ENCODE measurements around the gene CA10. TPM values are rescaled to one million over a fixed set of nuclear protein-coding genes. Genes with fewer than 3 reads are reported as not detected.

CA10 gene
- total RNA-seq, 1 experiment from 2014 or later, result not detected

DNA sequence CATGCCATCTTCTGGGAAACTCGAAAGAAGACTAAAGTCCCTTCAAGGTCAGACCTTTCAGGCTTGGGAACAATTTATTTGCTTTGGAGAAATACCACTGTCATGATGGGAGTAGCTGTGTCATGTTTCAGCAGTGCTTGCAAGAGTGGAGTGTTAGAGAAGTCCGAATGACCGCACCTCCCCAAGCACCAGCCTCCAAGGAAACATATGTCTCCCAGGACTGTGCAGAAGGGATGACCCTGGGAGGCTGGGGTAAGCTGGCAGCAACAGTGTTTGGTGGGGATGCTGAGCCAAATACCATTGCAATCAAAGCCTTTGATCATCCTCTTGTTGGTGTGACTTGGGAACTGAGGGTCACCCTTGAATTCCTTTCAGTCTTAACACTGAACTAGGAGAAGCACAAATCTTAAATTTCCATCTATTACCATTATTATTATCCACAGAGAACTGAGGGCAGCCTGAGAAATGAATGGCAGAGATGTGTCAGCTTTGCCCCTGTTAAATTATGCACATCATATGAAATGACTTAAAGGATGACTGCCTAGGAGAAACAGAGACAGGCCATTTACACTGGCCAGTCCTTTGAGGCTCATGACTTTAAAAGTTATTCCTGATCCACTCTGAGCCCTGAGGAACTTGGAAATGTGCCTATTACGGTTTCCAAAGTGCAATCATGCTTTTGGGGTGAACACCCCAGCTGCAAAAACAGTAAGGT lies 244.9 kb downstream of the CA10 start:
- Histone ChIP-seq H3K9me2 (ENCODE audit: insufficient read depth) (no peaks in the 10 kb centered on the region), H3K4me2 (no peak overlapping the region), H3F3A (ENCODE audit: insufficient read depth, low read depth) (no peaks in the 10 kb centered on the region), H3K4me1 (replicated peaks; ENCODE audit: insufficient read depth) (no peaks in the 10 kb centered on the region), H4K20me1 (ENCODE audit: insufficient read depth) (no peaks in the 10 kb centered on the region), H3K9me3 (ENCODE audit: insufficient read depth, low read depth) (no peaks in the 10 kb centered on the region), H3K79me2 (ENCODE audit: low read depth) (no peaks in the 10 kb centered on the region), H3K4me3 (no peak overlapping the region), H3K27me3 (ENCODE audit: insufficient read depth, low read depth) (no peaks in the 10 kb centered on the region), H2AFZ (no peak overlapping the region), H3K27ac (no peak overlapping the region), H3K36me3 (ENCODE audit: low read depth) (no peaks in the 10 kb centered on the region)
- intact Hi-C loops (cut with micrococcal nuclease; ENCODE audit: unreplicated experiment), result no loop called here
- no peak for DNase-seq
- ChIA-PET CTCF (no interaction called here), POLR2A (ENCODE audit: unreplicated experiment) (no interaction called here)
- no TSS peak for BruUV-seq (replicated peaks)
- no peak for TF ChIP-seq CTCF (conservative IDR thresholded peaks at IDR 0.05)
- TF ChIP-seq EZH2 (IDR thresholded peaks at IDR 0.05; ENCODE audit: low read depth), result no peak

GRCh38 chr17:51912939-51913338 lies 245.6 kb downstream of the CA10 start:
- H3K36me3 ChIP-seq (ENCODE audit: low read depth), result no peaks in the 10 kb centered on the region
- intact Hi-C loops (cut with micrococcal nuclease; ENCODE audit: unreplicated experiment), result no loop called here
- H3K4me2 ChIP-seq, result no peak overlapping the region
- no peaks in the 10 kb centered on the region for H3K9me2 ChIP-seq (ENCODE audit: insufficient read depth)
- H3K4me3 ChIP-seq, result no peak overlapping the region
- H3K27me3 ChIP-seq (ENCODE audit: insufficient read depth, low read depth), result no peaks in the 10 kb centered on the region
- no peaks in the 10 kb centered on the region for H3K79me2 ChIP-seq (ENCODE audit: low read depth)
- ChIA-PET CTCF (no interaction called here), POLR2A (ENCODE audit: unreplicated experiment) (no interaction called here)
- H3K27ac ChIP-seq, result no peak overlapping the region
- TF ChIP-seq EZH2 (IDR thresholded peaks at IDR 0.05; ENCODE audit: low read depth), result no peak
- TF ChIP-seq CTCF (conservative IDR thresholded peaks at IDR 0.05), result no peak
- no peaks in the 10 kb centered on the region for H4K20me1 ChIP-seq (ENCODE audit: insufficient read depth)
- H3F3A ChIP-seq (ENCODE audit: insufficient read depth, low read depth), result no peaks in the 10 kb centered on the region
- no peaks in the 10 kb centered on the region for H3K9me3 ChIP-seq (ENCODE audit: insufficient read depth, low read depth)
- no peak overlapping the region for H2AFZ ChIP-seq
- H3K4me1 ChIP-seq (replicated peaks; ENCODE audit: insufficient read depth), result no peaks in the 10 kb centered on the region
- DNase-seq, result no peak
- BruUV-seq (replicated peaks), result no TSS peak

DNA sequence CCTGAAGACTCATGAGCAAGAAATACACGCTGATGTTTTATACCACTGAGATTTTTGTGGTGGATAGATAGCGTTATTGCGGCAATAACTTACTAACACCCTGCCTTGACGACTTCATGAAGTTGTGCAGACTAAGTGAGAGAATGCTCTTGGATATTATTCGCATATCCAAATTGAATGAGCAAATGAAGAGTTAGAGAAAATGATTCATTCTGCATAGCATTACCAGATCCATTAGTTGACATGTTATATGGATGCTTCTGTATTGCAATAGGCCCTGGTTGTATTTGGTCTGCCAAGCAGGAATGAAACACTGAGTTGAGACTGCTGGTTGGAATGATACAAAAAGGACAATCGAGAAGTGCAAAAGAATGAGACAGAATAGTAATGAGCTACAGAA lies 247.3 kb downstream of the CA10 start:
- TF ChIP-seq EZH2 (IDR thresholded peaks at IDR 0.05; ENCODE audit: low read depth), result no peak

DNA sequence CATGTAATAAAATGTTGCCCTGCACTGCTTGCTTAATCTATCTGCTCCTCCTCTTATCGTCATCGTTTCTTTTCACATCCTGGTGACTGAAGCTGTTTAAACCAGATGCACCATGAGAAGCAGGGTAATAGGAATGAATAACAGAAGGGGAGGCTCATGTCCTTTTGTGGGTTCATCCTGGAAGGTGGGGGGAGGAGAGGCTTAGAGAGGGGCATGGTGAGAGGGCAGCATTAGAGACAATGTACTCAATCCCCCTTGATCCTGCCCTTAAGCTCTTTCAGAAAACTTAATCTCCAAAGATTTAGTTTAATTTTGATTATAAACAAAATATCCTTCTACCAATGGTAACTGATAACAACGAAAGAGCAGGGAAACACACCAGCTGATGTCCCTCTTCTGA lies 248.5 kb downstream of the CA10 start:
- TF ChIP-seq CTCF (conservative IDR thresholded peaks at IDR 0.05) (no peak), EZH2 (IDR thresholded peaks at IDR 0.05; ENCODE audit: low read depth) (no peak)
- Histone ChIP-seq H4K20me1 (ENCODE audit: insufficient read depth) (no peaks in the 10 kb centered on the region), H3K79me2 (ENCODE audit: low read depth) (no peaks in the 10 kb centered on the region), H3K4me1 (replicated peaks; ENCODE audit: insufficient read depth) (no peaks in the 10 kb centered on the region), H2AFZ (no peak overlapping the region), H3K27me3 (ENCODE audit: insufficient read depth, low read depth) (no peaks in the 10 kb centered on the region), H3K36me3 (ENCODE audit: low read depth) (no peaks in the 10 kb centered on the region), H3K4me3 (no peak overlapping the region), H3K9me2 (ENCODE audit: insufficient read depth) (no peaks in the 10 kb centered on the region), H3F3A (ENCODE audit: insufficient read depth, low read depth) (no peaks in the 10 kb centered on the region), H3K4me2 (no peak overlapping the region), H3K27ac (no peak overlapping the region), H3K9me3 (ENCODE audit: insufficient read depth, low read depth) (no peaks in the 10 kb centered on the region)
- no TSS peak for BruUV-seq (replicated peaks)
- POLR2A ChIA-PET (ENCODE audit: unreplicated experiment), result no interaction called here
- intact Hi-C loops (cut with micrococcal nuclease; ENCODE audit: unreplicated experiment), result no loop called here
- DNase-seq, result no peak
- CTCF ChIA-PET, result no interaction called here

More for the DNA sequence above, 247.3 kb downstream of the CA10 start:
- no peaks in the 10 kb centered on the region for H3K9me3 ChIP-seq (ENCODE audit: insufficient read depth, low read depth)
- no peak overlapping the region for H3K27ac ChIP-seq
- H3K27me3 ChIP-seq (ENCODE audit: insufficient read depth, low read depth), result no peaks in the 10 kb centered on the region
- H2AFZ ChIP-seq, result no peak overlapping the region
- no peaks in the 10 kb centered on the region for H3K79me2 ChIP-seq (ENCODE audit: low read depth)
- no TSS peak for BruUV-seq (replicated peaks)
- H3F3A ChIP-seq (ENCODE audit: insufficient read depth, low read depth), result no peaks in the 10 kb centered on the region
- CTCF ChIA-PET, result no interaction called here
- intact Hi-C loops (cut with micrococcal nuclease; ENCODE audit: unreplicated experiment), result no loop called here
- DNase-seq, result no peak
- no peaks in the 10 kb centered on the region for H4K20me1 ChIP-seq (ENCODE audit: insufficient read depth)
- H3K4me1 ChIP-seq (replicated peaks; ENCODE audit: insufficient read depth), result no peaks in the 10 kb centered on the region
- H3K4me3 ChIP-seq, result no peak overlapping the region
- POLR2A ChIA-PET (ENCODE audit: unreplicated experiment), result no interaction called here
- no peak overlapping the region for H3K4me2 ChIP-seq
- no peaks in the 10 kb centered on the region for H3K9me2 ChIP-seq (ENCODE audit: insufficient read depth)
- no peaks in the 10 kb centered on the region for H3K36me3 ChIP-seq (ENCODE audit: low read depth)

All from PC-9 (cell line).